ENCODE measurements around the gene SH2D7.

GRCh38 chr15:78059110-78059839 lies 33.1 kb upstream of the SH2D7 start:
- TF ChIP-seq POLR2AphosphoS5 (IDR thresholded peaks at IDR 0.05; ENCODE audit: insufficient read depth, low read depth, low read length) (no peak), POLR2A (IDR thresholded peaks at IDR 0.05; ENCODE audit: low read depth, low read length) (no peak), CTCF (IDR thresholded peaks at IDR 0.05; ENCODE audit: extremely low read depth in 1 of 2, insufficient read depth in 1 of 2, low read depth in 1 of 2, low read length in 2 of 2) (no peak), EZH2 (IDR thresholded peaks at IDR 0.05; ENCODE audit: borderline replicate concordance, low read depth, low read length, severe bottlenecking) (no peak), JUN (IDR thresholded peaks at IDR 0.05; ENCODE audit: borderline replicate concordance, insufficient read depth, insufficient read length, low read depth) (peak; percentile 54), GATA2 (IDR thresholded peaks at IDR 0.05; ENCODE audit: insufficient read depth, insufficient read length, low read depth, low read length) (no peak), MAX (IDR thresholded peaks at IDR 0.05; ENCODE audit: insufficient read depth, insufficient read length) (no peak), FOS (IDR thresholded peaks at IDR 0.05; ENCODE audit: borderline replicate concordance, insufficient read depth, low read length) (peak; percentile 53)
